Fibroblast of the conjunctiva (primary cell): ENCODE data around the gene UGT1A4.
"Not testable (repeated sequence)": the region's sequence is repeated elsewhere in the genome, so short reads cannot be mapped to it uniquely, and the experiment has no call there.

Source experiments
- DNase-seq: peaks from one replicate; pipeline ENCODE4 v3.0.0-alpha.2; 2010; ENCODE audit warnings: low read depth

Gene UGT1A4

GRCh38 chr2:233750689-233751088, 32.2 kb downstream of the UGT1A4 start:
- not testable (repeated sequence) for DNase-seq

DNA sequence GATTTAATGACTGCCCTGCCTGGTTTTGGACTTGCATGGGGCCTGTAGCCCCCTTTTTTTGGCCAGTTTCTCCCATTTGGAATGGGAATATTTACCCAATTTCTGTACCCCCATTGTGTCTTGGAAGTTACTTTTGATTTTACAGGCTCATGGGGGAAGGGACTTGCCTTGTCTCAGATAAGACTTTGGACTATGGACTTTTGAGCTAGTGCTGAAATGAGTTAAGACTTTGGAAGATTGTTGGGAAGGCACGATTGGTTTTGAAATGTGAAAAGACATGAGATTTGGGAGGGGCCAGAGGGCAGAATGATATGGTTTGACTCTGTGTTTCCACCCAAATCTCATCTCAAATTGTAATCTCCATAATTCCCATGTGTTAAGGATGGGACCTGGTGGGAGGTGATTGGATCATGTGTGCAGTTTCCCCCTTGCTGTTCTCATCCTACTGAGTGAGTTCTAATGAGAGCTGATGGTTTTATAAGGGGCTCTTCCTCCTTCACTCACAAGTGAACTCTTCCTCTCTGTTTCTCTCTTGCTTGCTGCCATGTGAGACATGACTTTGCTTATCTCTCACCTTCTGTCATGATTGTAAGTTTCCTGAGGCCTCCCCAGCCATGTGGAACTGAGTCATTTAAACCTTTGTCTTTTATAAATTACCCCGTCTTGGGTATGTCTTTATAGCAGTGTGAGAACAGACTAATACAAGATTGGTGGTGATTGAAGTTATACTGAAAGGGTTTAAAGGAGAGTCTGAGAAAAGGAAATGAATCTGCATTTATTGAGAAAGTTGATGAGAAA, 32.9 kb downstream of the UGT1A4 start:
- DNase-seq = not testable (repeated sequence)

GRCh38 chr2:233754872-233755611, 36.5 kb downstream of the UGT1A4 start:
- no peak for DNase-seq

- no peak for DNase-seq
These were observed 38.0 kb downstream of the UGT1A4 start for GRCh38 chr2:233756429-233757081.

GRCh38 chr2:233758141-233758540, 39.6 kb downstream of the UGT1A4 start:
- DNase-seq = no peak

- no peak for DNase-seq
These were observed 40.3 kb downstream of the UGT1A4 start for GRCh38 chr2:233758849-233759248.

DNA sequence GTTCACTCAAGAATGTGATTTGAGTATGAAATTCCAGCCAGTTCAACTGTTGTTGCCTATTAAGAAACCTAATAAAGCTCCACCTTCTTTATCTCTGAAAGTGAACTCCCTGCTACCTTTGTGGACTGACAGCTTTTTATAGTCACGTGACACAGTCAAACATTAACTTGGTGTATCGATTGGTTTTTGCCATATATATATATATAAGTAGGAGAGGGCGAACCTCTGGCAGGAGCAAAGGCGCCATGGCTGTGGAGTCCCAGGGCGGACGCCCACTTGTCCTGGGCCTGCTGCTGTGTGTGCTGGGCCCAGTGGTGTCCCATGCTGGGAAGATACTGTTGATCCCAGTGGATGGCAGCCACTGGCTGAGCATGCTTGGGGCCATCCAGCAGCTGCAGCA, 41.5 kb downstream of the UGT1A4 start, which contains the start of gene UGT1A1:
Gene UGT1A1 (plus strand): TSS at position 228 of the 400 bp plus-strand sequence. CDS start 18 bp downstream, at position 246.
- DNase-seq = no peak

DNA sequence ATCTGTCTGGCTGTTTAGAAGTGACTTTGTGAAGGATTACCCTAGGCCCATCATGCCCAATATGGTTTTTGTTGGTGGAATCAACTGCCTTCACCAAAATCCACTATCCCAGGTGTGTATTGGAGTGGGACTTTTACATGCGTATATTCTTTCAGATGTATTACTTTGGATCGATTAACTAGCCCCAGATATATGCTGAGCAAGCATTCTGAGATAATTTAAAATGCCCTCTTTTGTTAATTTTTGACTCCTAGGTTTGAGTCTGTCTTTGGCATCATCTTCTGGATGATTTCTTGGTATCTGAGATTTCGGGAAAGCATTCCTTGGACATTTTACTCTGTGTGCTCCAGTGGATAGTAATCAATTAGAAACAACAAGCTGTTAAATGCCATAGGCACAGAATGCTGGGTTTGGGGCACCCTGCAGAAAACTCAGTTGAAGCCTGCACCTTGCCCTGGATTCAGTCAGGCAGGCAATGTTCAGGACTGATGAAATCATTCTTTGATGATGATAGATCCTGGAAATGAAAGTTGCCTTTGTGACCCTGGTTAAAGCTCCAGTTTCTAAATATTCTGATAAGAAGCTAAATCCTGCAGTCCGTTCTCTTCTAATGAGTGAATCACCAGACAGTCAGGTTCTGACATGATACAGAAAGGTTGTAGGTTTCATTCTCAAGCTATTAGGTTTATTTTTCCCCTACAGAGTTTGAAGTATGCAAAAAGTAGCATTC, 42.7 kb downstream of the UGT1A4 start:
- no peak for DNase-seq

- DNase-seq = no peak
These were observed 45.7 kb downstream of the UGT1A4 start for GRCh38 chr2:233764264-233764663.

DNA sequence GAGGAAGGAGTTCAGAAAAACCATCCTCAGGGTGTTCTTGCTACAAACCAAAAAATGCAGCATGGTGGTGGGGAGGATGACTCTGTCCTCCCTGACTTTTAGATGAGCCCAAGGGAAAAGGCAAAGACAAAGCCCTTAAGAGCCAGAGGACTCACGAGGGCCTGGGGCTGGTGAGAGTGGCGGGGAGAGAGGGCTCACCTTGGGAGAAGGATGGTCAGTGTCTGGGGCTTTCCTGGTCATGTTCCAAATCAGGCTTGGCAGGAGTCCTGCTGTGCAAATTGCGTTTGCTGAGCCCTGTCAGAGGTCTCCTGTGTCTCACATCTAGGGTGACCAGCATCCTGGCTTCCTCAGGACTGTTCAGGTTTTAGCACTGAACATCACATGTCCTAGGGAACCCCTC, 46.2 kb downstream of the UGT1A4 start:
- DNase-seq = no peak

- no peak for DNase-seq
These were observed 47.9 kb downstream of the UGT1A4 start for GRCh38 chr2:233766416-233766815.

- DNase-seq = no peak
These were observed 49.5 kb downstream of the UGT1A4 start for GRCh38 chr2:233768076-233768475.

DNA sequence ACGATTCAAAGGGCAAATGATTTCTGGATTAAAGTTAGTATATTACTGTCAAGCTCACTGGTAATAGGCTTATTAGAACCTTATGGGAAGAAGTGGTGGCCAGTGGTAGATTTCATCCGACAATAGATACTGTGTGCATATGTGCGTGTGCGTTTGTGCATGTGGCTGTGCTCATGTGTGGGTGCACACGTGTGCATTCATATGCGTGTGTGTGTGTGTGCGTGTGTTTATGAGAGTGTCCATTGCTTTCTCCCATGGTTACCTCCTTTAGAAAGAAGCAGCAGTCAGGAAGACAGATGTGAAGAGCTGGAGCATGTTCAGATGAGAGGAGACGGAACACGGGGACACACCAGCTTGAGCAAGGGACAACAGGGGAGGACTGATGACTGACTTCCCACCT, 50.7 kb downstream of the UGT1A4 start:
- no peak for DNase-seq

- DNase-seq = no peak
These were observed 53.6 kb downstream of the UGT1A4 start for GRCh38 chr2:233772153-233772552.

DNA sequence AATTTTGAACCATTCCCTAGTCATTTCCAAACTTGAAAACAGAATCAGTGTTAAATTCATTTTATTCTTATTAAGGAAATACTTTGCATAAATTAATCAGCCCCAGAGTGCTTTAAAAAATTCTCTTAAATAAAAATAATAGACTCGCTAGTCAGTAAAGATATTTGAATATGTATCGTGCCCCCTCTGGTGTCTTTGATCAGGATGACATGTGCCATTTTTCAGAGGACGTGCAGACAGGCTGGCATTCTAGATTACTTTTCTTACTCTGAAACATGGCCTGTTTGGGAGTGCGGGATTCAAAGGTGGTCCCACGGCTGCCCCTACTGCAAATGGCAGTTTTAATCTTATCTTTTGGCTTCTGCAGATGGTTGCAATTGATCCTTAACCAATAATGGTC, 54.0 kb downstream of the UGT1A4 start:
- DNase-seq = no peak

DNA sequence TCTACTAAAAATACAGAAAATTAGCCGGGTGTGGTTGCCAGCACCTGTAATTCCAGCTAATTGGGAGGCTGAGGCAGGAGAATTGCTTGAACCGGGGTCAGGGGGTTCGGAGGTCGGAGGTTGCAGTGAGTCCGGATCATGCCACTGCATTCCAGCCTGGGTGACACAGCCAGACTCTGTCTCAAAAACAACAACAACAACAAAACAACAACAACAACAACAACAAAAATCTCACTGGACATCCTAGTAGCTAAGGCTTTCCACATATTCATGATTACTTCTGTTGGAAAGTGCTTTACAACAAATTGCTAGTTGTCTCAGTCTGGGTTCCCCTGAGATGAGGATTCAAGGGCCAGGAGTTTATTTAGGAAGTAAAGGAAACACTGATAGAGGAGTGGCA, 55.3 kb downstream of the UGT1A4 start:
- DNase-seq = no peak

GRCh38 chr2:233775414-233775813, 56.9 kb downstream of the UGT1A4 start:
- DNase-seq = no peak

- DNase-seq = no peak
These were observed 59.5 kb downstream of the UGT1A4 start, which contains the start of gene MROH2A for GRCh38 chr2:233778030-233778429. Gene MROH2A, plus strand, starts transcription at chr2:233778330. Its CDS starts 1,029 bp downstream, at chr2:233779359.

DNA sequence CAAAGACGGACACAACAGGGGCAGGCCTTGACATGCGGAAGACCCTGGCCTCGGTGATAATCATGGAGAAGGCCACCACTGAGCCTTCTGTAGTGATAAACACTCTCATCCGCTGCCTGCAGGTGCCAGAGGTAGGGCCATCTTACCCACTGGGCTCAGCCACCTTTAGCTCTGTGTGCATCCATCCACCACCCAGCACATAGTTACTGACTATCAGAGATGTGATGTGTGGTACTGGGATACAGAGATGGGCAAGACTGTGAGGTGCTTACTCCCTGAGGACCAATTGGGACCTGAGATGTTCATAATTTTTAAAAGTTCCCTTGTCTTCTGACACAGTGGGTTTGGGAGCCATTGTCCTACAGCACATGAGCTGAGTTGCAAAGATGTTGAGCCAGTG, 61.2 kb downstream of the UGT1A4 start:
- DNase-seq = no peak

- no peak for DNase-seq
These were observed 62.2 kb downstream of the UGT1A4 start for GRCh38 chr2:233780771-233781170.

GRCh38 chr2:233789554-233789953, 71.0 kb downstream of the UGT1A4 start:
- DNase-seq = no peak
